Measurements from ENCODE around the gene OLIG2. TPM values are rescaled to one million over a fixed set of nuclear protein-coding genes. Genes with fewer than 3 reads are reported as not detected.

The OLIG2 gene
- total and polyA plus RNA-seq, 2 of the 4 experiments (the other 2 are of a cell fraction), result not detected

DNA sequence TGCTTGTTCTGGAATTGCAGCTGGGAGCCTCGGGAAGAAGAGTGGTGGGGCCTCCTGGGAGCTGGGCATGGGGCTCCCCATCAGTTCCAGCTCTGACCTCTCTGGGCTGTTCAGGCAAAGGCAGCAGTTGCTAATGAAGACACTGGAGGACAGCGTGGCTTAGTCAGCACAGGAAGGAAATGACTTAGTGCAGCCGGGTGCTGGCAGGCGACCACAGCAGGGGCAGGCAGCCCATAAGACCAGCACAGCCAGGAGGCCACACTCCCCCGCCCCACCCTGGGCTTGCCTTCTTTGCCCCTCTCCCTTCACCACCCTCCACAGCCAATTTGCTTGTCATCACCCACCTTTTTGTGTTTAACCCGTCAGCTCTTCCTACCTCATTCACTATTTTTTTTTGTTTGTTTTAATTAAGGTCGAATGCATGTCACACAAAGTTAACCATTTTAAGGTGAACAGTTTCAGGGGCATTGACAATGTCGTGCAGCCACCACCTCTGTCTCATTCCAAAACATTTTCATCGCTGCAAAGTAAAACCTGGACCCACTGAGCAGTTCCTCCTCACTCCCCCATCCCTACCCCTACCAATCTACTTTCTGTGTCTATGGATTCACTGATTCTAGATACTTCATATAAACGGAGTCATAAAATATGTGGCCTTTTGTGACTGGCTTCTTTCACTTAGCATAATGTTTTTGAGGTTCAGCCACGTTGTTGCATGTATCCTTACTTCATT, 10.9 kb downstream of the OLIG2 start:
- Histone ChIP-seq H3K36me3 (ENCODE audit: control insufficient read depth, insufficient read depth, low read length) (no peaks in the 10 kb centered on the region), H3K79me1 (ENCODE audit: low read depth in 1 of 2, low read length in 2 of 2) (no peaks in the 10 kb centered on the region), H3K9ac (ENCODE audit: low read depth, low read length) (no peak overlapping the region), H3K18ac (ENCODE audit: low read depth, low read length) (0 out of 2 replicates have a peak overlapping the region, but pooled peaks have one; percentile 50), H3K23ac (ENCODE audit: low read depth, low read length) (no peak overlapping the region), H3K4me2 (ENCODE audit: low read depth, low read length) (peak overlapping the region; percentile 42; the same call in 1 of the 2 replicates), H3K4ac (ENCODE audit: low read depth, low read length) (peak overlapping the region; percentile 82), H4K20me1 (ENCODE audit: insufficient read depth, low read length) (no peaks in the 10 kb centered on the region), H4K8ac (ENCODE audit: low read depth in 2 of 2, low read length in 2 of 2) (peak overlapping the region in 1 of 2 experiments; percentile 89; a peak in 2 of 4 replicates), H3K4me3 (ENCODE audit: insufficient read depth, low read depth, low read length) (no peak overlapping the region), H3K27me3 (ENCODE audit: control insufficient read depth, insufficient read depth, low read length) (peaks cover 32% of the 10 kb centered on the region), H3K9me3 (ENCODE audit: control insufficient read depth, insufficient read depth, low read length) (no peaks in the 10 kb centered on the region), H4K91ac (ENCODE audit: insufficient read depth, low read depth, low read length) (peak overlapping the region; percentile 41; the same call in 1 of the 2 replicates), H4K5ac (ENCODE audit: low read depth, low read length) (no peak overlapping the region), H2AK9ac (replicated peaks; ENCODE audit: low read depth, low read length, poor library complexity) (peak overlapping the region; percentile 82), H3K9me1 (ENCODE audit: insufficient read depth, low read length) (0 out of 2 replicates have a peak, but pooled peaks cover 4% of the 10 kb centered on the region), H2BK20ac (ENCODE audit: low read depth, low read length) (peak overlapping the region; percentile 82), H3K14ac (replicated peaks; ENCODE audit: low read depth, low read length) (peak overlapping the region; percentile 12; the same call in 1 of the 2 replicates), H3K56ac (ENCODE audit: extremely low read depth, insufficient read depth, low read length) (no peak overlapping the region), H3K27ac (ENCODE audit: insufficient read depth, low read length) (no peak overlapping the region; the same call in 1 of the 2 replicates), H2BK5ac (ENCODE audit: low read depth, low read length, poor library complexity, severe bottlenecking) (peak overlapping the region; percentile 61), H3K4me1 (ENCODE audit: control insufficient read depth, insufficient read depth, low read length) (peaks cover 4% of the 10 kb centered on the region; the same call in 1 of the 2 replicates), H2AFZ (replicated peaks; ENCODE audit: low read length, poor library complexity) (peak overlapping the region; percentile 92), H2AK5ac (ENCODE audit: low read depth, low read length) (peak overlapping the region; percentile 86; the same call in 1 of the 2 replicates), H2BK15ac (ENCODE audit: low read depth, low read length) (peak overlapping the region; percentile 56; the same call in 1 of the 3 replicates), H2BK120ac (ENCODE audit: low read depth, low read length) (peak overlapping the region; percentile 73)
- POLR2A ChIA-PET (ENCODE audit: unreplicated experiment), result no interaction called here
- in situ Hi-C loops (cut with MboI; ENCODE audit: low sequenced_read_pairs) (no loop called here), dilution Hi-C loops (cut with HindIII; ENCODE audit: low sequenced_read_pairs, unreplicated experiment) (no loop called here), intact Hi-C loops (cut with micrococcal nuclease) (no loop called here)
- DNase-seq (peak; percentile 71), ATAC-seq (ENCODE audit: low read depth) (peak; percentile 89)
- no TSS peak for BruUV-seq (replicated peaks)
- WGBS, 2 experiments (ENCODE audit: extremely low coverage in 2 of 2, insufficient read length in 1 of 2), result 22% methylated on average over 5 of the region's 11 CpGs; no CpG with 5 or more reads in 1 of the 2 experiments
- TF ChIP-seq, protein P1, sequence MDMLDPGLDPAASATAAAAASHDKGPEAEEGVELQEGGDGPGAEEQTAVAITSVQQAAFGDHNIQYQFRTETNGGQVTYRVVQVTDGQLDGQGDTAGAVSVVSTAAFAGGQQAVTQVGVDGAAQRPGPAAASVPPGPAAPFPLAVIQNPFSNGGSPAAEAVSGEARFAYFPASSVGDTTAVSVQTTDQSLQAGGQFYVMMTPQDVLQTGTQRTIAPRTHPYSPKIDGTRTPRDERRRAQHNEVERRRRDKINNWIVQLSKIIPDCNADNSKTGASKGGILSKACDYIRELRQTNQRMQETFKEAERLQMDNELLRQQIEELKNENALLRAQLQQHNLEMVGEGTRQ (IDR thresholded peaks at IDR 0.05; ENCODE audit: low read depth, low read length), result no peak
- TF ChIP-seq, protein P2, sequence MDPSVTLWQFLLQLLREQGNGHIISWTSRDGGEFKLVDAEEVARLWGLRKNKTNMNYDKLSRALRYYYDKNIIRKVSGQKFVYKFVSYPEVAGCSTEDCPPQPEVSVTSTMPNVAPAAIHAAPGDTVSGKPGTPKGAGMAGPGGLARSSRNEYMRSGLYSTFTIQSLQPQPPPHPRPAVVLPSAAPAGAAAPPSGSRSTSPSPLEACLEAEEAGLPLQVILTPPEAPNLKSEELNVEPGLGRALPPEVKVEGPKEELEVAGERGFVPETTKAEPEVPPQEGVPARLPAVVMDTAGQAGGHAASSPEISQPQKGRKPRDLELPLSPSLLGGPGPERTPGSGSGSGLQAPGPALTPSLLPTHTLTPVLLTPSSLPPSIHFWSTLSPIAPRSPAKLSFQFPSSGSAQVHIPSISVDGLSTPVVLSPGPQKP (IDR thresholded peaks at IDR 0.05; ENCODE audit: borderline replicate concordance, low read depth, low read length), result no peak
- TF ChIP-seq MXI1 (IDR thresholded peaks at IDR 0.05; ENCODE audit: borderline replicate concordance, low read depth, low read length) (no peak), CHD1 (IDR thresholded peaks at IDR 0.05; ENCODE audit: low read depth, low read length) (no peak), MAZ (IDR thresholded peaks at IDR 0.05; ENCODE audit: borderline replicate concordance, low read depth, low read length) (no peak), MAFK (IDR thresholded peaks at IDR 0.05; ENCODE audit: low read depth, low read length) (no peak), FOS (IDR thresholded peaks at IDR 0.05; ENCODE audit: low read depth, low read length) (no peak), RCOR1 (IDR thresholded peaks at IDR 0.05; ENCODE audit: insufficient replicate concordance, low read length) (no peak), NFE2L2 (IDR thresholded peaks at IDR 0.05; ENCODE audit: low read depth, low read length) (no peak), RAD21 (IDR thresholded peaks at IDR 0.05; ENCODE audit: low read length) (no peak), RFX5 (IDR thresholded peaks at IDR 0.05; ENCODE audit: low read depth, low read length) (no peak), POLR2A (IDR thresholded peaks at IDR 0.05; ENCODE audit: low read depth, low read length) (no peak)
- TF ChIP-seq, protein P3, sequence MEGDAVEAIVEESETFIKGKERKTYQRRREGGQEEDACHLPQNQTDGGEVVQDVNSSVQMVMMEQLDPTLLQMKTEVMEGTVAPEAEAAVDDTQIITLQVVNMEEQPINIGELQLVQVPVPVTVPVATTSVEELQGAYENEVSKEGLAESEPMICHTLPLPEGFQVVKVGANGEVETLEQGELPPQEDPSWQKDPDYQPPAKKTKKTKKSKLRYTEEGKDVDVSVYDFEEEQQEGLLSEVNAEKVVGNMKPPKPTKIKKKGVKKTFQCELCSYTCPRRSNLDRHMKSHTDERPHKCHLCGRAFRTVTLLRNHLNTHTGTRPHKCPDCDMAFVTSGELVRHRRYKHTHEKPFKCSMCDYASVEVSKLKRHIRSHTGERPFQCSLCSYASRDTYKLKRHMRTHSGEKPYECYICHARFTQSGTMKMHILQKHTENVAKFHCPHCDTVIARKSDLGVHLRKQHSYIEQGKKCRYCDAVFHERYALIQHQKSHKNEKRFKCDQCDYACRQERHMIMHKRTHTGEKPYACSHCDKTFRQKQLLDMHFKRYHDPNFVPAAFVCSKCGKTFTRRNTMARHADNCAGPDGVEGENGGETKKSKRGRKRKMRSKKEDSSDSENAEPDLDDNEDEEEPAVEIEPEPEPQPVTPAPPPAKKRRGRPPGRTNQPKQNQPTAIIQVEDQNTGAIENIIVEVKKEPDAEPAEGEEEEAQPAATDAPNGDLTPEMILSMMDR (conservative IDR thresholded peaks at IDR 0.05; ENCODE audit: low read depth, low read length), result no peak
- CTCF ChIA-PET, result no interaction called here
